Prostate gland (tissue), 2 donors: Measurements from ENCODE around the gene SLC41A1.

Source experiments
- POLR2A ChIP-seq: fragments of 450-650 bp; IDR thresholded peaks from one replicate; pipeline ENCODE4 v1.6.1; 2016; ENCODE audit warnings: antibody characterized with exemption, mild to moderate bottlenecking
- TF ChIP-seq, protein P1 (sequence below), 4 experiments: fragments of 200-600 bp in 2 of 4; fragments of 450-650 bp in 2 of 4; sonication (generic) in 2 of 4; IDR thresholded peaks; 1 replicate in 3 of 4; 2 replicates in 1 of 4; pipeline ENCODE4 v1.5.1; 2016 to 2019; ENCODE audit warnings: antibody characterized with exemption in 4 of 4, mild to moderate bottlenecking in 2 of 4, moderate library complexity in 2 of 4

DNA sequence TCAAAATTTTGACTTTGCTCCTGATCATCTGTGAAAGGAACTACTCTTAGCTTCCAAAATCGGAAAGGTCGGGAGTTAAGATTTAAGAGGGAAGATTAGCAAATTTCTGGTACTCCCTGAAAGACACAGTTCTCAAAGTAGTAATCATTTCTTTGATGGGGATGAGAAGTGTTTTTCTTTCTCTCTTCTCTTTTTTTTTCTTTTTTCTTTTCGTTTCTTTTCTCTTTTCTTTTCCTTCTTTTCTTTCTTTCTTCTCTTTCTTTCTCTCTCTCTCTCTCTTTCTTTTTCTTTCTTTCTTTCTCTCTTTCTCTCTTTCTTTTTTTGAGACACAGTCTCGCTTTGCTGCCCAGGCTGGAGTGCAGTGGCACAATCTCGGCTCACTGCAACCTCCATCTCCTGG is 32.7 kb downstream of the SLC41A1 start:
- TF ChIP-seq POLR2A, result no peak
- TF ChIP-seq, protein P1, sequence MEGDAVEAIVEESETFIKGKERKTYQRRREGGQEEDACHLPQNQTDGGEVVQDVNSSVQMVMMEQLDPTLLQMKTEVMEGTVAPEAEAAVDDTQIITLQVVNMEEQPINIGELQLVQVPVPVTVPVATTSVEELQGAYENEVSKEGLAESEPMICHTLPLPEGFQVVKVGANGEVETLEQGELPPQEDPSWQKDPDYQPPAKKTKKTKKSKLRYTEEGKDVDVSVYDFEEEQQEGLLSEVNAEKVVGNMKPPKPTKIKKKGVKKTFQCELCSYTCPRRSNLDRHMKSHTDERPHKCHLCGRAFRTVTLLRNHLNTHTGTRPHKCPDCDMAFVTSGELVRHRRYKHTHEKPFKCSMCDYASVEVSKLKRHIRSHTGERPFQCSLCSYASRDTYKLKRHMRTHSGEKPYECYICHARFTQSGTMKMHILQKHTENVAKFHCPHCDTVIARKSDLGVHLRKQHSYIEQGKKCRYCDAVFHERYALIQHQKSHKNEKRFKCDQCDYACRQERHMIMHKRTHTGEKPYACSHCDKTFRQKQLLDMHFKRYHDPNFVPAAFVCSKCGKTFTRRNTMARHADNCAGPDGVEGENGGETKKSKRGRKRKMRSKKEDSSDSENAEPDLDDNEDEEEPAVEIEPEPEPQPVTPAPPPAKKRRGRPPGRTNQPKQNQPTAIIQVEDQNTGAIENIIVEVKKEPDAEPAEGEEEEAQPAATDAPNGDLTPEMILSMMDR (IDR thresholded peaks at IDR 0.05), result no peak
